ENCODE results near the gene SIN3B.

SIN3B gene

GRCh38 chr19:16896146-16897028 lies 67.2 kb downstream of the SIN3B start:
- TF ChIP-seq POLR2AphosphoS5 (IDR thresholded peaks at IDR 0.05; ENCODE audit: low read depth, low read length): no peak
- no peak for TF ChIP-seq FOXP2 (optimal IDR thresholded peaks at IDR 0.05; ENCODE audit: borderline replicate concordance, extremely low read depth, extremely low read length, insufficient read depth)
- TF ChIP-seq TAF1 (IDR thresholded peaks at IDR 0.05; ENCODE audit: borderline replicate concordance, insufficient read depth, low read length): no peak
- no peak for TF ChIP-seq SIN3A (IDR thresholded peaks at IDR 0.05; ENCODE audit: borderline replicate concordance, insufficient read depth, low read length)
- TF ChIP-seq REST (IDR thresholded peaks at IDR 0.05; ENCODE audit: insufficient read depth in 1 of 2, low read depth in 2 of 2, low read length in 2 of 2): no peak

- TF ChIP-seq TAF1 (IDR thresholded peaks at IDR 0.05; ENCODE audit: borderline replicate concordance, insufficient read depth, low read length) (no peak), FOXP2 (optimal IDR thresholded peaks at IDR 0.05; ENCODE audit: borderline replicate concordance, extremely low read depth, extremely low read length, insufficient read depth) (no peak), POLR2AphosphoS5 (IDR thresholded peaks at IDR 0.05; ENCODE audit: low read depth, low read length) (no peak), REST (IDR thresholded peaks at IDR 0.05; ENCODE audit: insufficient read depth in 1 of 2, low read depth in 2 of 2, low read length in 2 of 2) (no peak), SIN3A (IDR thresholded peaks at IDR 0.05; ENCODE audit: borderline replicate concordance, insufficient read depth, low read length) (no peak)
These were observed 68.0 kb downstream of the SIN3B start for GRCh38 chr19:16897029-16897855.

GRCh38 chr19:16897856-16898161 lies 68.6 kb downstream of the SIN3B start:
- TF ChIP-seq TAF1 (IDR thresholded peaks at IDR 0.05; ENCODE audit: borderline replicate concordance, insufficient read depth, low read length) (no peak), POLR2AphosphoS5 (IDR thresholded peaks at IDR 0.05; ENCODE audit: low read depth, low read length) (no peak), REST (IDR thresholded peaks at IDR 0.05; ENCODE audit: insufficient read depth in 1 of 2, low read depth in 2 of 2, low read length in 2 of 2) (no peak), SIN3A (IDR thresholded peaks at IDR 0.05; ENCODE audit: borderline replicate concordance, insufficient read depth, low read length) (no peak), FOXP2 (optimal IDR thresholded peaks at IDR 0.05; ENCODE audit: borderline replicate concordance, extremely low read depth, extremely low read length, insufficient read depth) (no peak)

- TF ChIP-seq FOXP2 (optimal IDR thresholded peaks at IDR 0.05; ENCODE audit: borderline replicate concordance, extremely low read depth, extremely low read length, insufficient read depth) (no peak), REST (IDR thresholded peaks at IDR 0.05; ENCODE audit: insufficient read depth in 1 of 2, low read depth in 2 of 2, low read length in 2 of 2) (no peak), POLR2AphosphoS5 (IDR thresholded peaks at IDR 0.05; ENCODE audit: low read depth, low read length) (no peak), TAF1 (IDR thresholded peaks at IDR 0.05; ENCODE audit: borderline replicate concordance, insufficient read depth, low read length) (no peak), SIN3A (IDR thresholded peaks at IDR 0.05; ENCODE audit: borderline replicate concordance, insufficient read depth, low read length) (no peak)
These were observed 69.3 kb downstream of the SIN3B start for GRCh38 chr19:16898361-16899015.

Data from PFSK-1 (cell line).